PC-9 (cell line): ENCODE measurements around the gene PFDN6. TPM values are rescaled to one million over a fixed set of nuclear protein-coding genes. Genes with fewer than 3 reads are reported as not detected.
"Not testable (repeated sequence)": the region's sequence is repeated elsewhere in the genome, so short reads cannot be mapped to it uniquely, and the experiment has no call there.

Experiments used
- BruUV-seq: library from RNA; stranded (reverse); fragments of 400-500 nt; replicated peaks from 2 replicates; lab custom pipeline; 2021; lab: Mats Ljungman, UMichigan
- CTCF ChIA-PET: fragments of 300-600 bp; sonication (Branson Sonifier 250); formaldehyde crosslinking; loops from one replicate; lab custom pipeline; 2022; ENCODE audit warnings: antibody characterized with exemption; lab: Charles Lee
- POLR2A ChIA-PET: fragments of 300-600 bp; sonication (Branson Sonifier 250); formaldehyde crosslinking; loops from one replicate; lab custom pipeline; 2022; ENCODE audit warnings: antibody characterized with exemption; ENCODE audit not compliant: unreplicated experiment; lab: Charles Lee
- DNase-seq, 2 experiments: peaks; one replicate each; pipeline versions ENCODE4 v3.0.0 to v3.0.0-alpha.2; 2015 to 2022; ENCODE audit warnings: mixed read lengths in 1 of 2
- H2AFZ ChIP-seq: fragments of 200-600 bp; sonication (generic); 2 replicates; pipeline ENCODE4 v1.8.1; 2017; ENCODE audit warnings: antibody characterized with exemption
- H3F3A ChIP-seq: fragments of 200-600 bp; sonication (generic); 2 replicates; pipeline ENCODE4 v1.8.1; 2017; ENCODE audit warnings: antibody characterized with exemption, mild to moderate bottlenecking, low read depth; ENCODE audit not compliant: insufficient read depth
- H3K27ac ChIP-seq: fragments of 200-600 bp; sonication (generic); 2 replicates; pipeline ENCODE4 v1.6.1; 2016; ENCODE audit warnings: mixed run types
- H3K27me3 ChIP-seq: fragments of 200-600 bp; sonication (generic); 2 replicates; pipeline ENCODE4 v1.6.1; 2016; ENCODE audit warnings: low read depth, mixed run types; ENCODE audit not compliant: insufficient read depth
- H3K36me3 ChIP-seq: fragments of 200-600 bp; sonication (generic); 2 replicates; pipeline ENCODE4 v1.6.1; 2016; ENCODE audit warnings: low read depth, mixed run types
- H3K4me1 ChIP-seq: fragments of 200-600 bp; sonication (generic); replicated peaks from 2 replicates; pipeline ENCODE4 v1.6.1; 2016; ENCODE audit warnings: mixed run types; ENCODE audit not compliant: insufficient read depth
- H3K4me2 ChIP-seq: fragments of 200-600 bp; sonication (generic); 2 replicates; pipeline ENCODE4 v1.6.1; 2017; ENCODE audit warnings: mixed run types
- H3K4me3 ChIP-seq: fragments of 200-600 bp; sonication (generic); 2 replicates; pipeline ENCODE4 v1.6.1; 2016; ENCODE audit warnings: mixed run types
- H3K79me2 ChIP-seq: fragments of 200-600 bp; sonication (generic); 2 replicates; pipeline ENCODE4 v1.6.1; 2017; ENCODE audit warnings: low read depth, mixed run types
- H3K9me2 ChIP-seq: fragments of 200-600 bp; sonication (generic); 2 replicates; pipeline ENCODE4 v1.8.1; 2017; ENCODE audit warnings: mild to moderate bottlenecking; ENCODE audit not compliant: insufficient read depth
- H3K9me3 ChIP-seq: fragments of 200-600 bp; sonication (generic); 2 replicates; pipeline ENCODE4 v1.8.1; 2016; ENCODE audit warnings: low read depth; ENCODE audit not compliant: insufficient read depth
- H4K20me1 ChIP-seq: fragments of 200-600 bp; sonication (generic); 2 replicates; pipeline ENCODE4 v1.8.1; 2017; ENCODE audit not compliant: insufficient read depth
- CTCF ChIP-seq: fragments of 200-600 bp; sonication (generic); conservative IDR thresholded peaks from 2 replicates; pipeline ENCODE4 v1.6.1; 2017; ENCODE audit warnings: mixed run types, antibody characterized with exemption, mild to moderate bottlenecking, moderate library complexity
- EZH2 ChIP-seq: fragments of 200-600 bp; sonication (generic); IDR thresholded peaks from 2 replicates; pipeline ENCODE4 v1.8.0; 2017; ENCODE audit warnings: antibody characterized with exemption, low read depth
- intact Hi-C: fragments of 100-400 bp; cut with micrococcal nuclease; formaldehyde crosslinking; loops from one replicate; pipeline ENCODE4 v1.10.0; 2022; ENCODE audit not compliant: unreplicated experiment
- total RNA-seq: library from RNA; stranded (reverse); gene quantifications from 2 replicates; pipeline ENCODE4 v1.2.3, GENCODE V29; 2021

The PFDN6 gene
- total RNA-seq, 1 experiment from 2014 or later, result 57.2 TPM

- peaks cover 39% of the 10 kb centered on the region for H3K4me1 ChIP-seq
- H3K9me2 ChIP-seq, result no peaks in the 10 kb centered on the region
- H3K36me3 ChIP-seq, result peaks cover 44% of the 10 kb centered on the region
- H3K9me3 ChIP-seq, result no peaks in the 10 kb centered on the region
- intact Hi-C loops, result loop anchor here (10.0 kb wide), 1 partner anchor 69 kb away; the partner anchor contains the start of genes HSD17B8, RING1, RXRB and SLC39A7
- peak overlapping the region; percentile 96 for H3K4me2 ChIP-seq
- H4K20me1 ChIP-seq, result peaks cover 36% of the 10 kb centered on the region
- H3K79me2 ChIP-seq, result peaks cover 56% of the 10 kb centered on the region
- POLR2A ChIA-PET, result interaction anchor here (0.7 kb wide), 2 partner anchors 13 to 15 kb away, joined by 3 read pairs; partner anchors contain the start of gene PFDN6
- H3K4me3 ChIP-seq, result peak overlapping the region; percentile 70
- peak overlapping the region; percentile 79 for H3K27ac ChIP-seq
- CTCF ChIA-PET, result interaction anchor here (0.6 kb wide), 1 partner anchor 1273 kb away, joined by 6 read pairs; no protein-coding TSS in a partner anchor
- no peak overlapping the region for H2AFZ ChIP-seq
- TF ChIP-seq EZH2, result no peak
- TF ChIP-seq CTCF, result no peak
- no peaks in the 10 kb centered on the region for H3K27me3 ChIP-seq
- no TSS peak for BruUV-seq
- DNase-seq, result peak in 1 of 2 experiments; percentile 18
- H3F3A ChIP-seq, result peaks cover 70% of the 10 kb centered on the region
Observed at GRCh38 chr6:33273924-33274902, 15.2 kb upstream of the PFDN6 start.

GRCh38 chr6:33275795-33276580 lies 13.4 kb upstream of the PFDN6 start:
- H3K9me3 ChIP-seq, H3K9me2 ChIP-seq, POLR2A ChIA-PET, H2AFZ ChIP-seq, H3K27me3 ChIP-seq: not testable (repeated sequence)
- Histone ChIP-seq H4K20me1 (peaks cover 36% of the 10 kb centered on the region), H3K27ac (peak overlapping the region; percentile 79), H3K36me3 (peaks cover 44% of the 10 kb centered on the region), H3K79me2 (peaks cover 45% of the 10 kb centered on the region), H3K4me3 (peak overlapping the region; percentile 70; the same call in 1 of the 2 replicates), H3F3A (peaks cover 84% of the 10 kb centered on the region), H3K4me1 (peaks cover 37% of the 10 kb centered on the region), H3K4me2 (peak overlapping the region; percentile 96)
- intact Hi-C loops, result loop anchor here (2.0 to 10.0 kb wide), 2 partner anchors 23 to 71 kb away; partner anchors contain the start of genes HSD17B8, RGL2, RING1 and RXRB
- TSS peak; percentile 36 for BruUV-seq
- DNase-seq, result peak in 1 of 2 experiments; percentile 15
- CTCF ChIA-PET, result interaction anchor here (0.6 to 0.7 kb wide), 2 partner anchors 11 to 443 kb away, joined by 3 to 5 read pairs; no protein-coding TSS in a partner anchor

GRCh38 chr6:33276581-33276863 lies 12.9 kb upstream of the PFDN6 start:
- no peak for DNase-seq
- TF ChIP-seq CTCF, result no peak
- Histone ChIP-seq H3K4me3 (peak overlapping the region; percentile 70; the same call in 1 of the 2 replicates), H3F3A (peaks cover 89% of the 10 kb centered on the region), H3K4me1 (peaks cover 36% of the 10 kb centered on the region), H4K20me1 (peaks cover 36% of the 10 kb centered on the region), H3K9me3 (no peaks in the 10 kb centered on the region), H3K4me2 (peak overlapping the region; percentile 96), H3K27me3 (no peaks in the 10 kb centered on the region), H2AFZ (no peak overlapping the region), H3K27ac (peak overlapping the region; percentile 79), H3K79me2 (peaks cover 42% of the 10 kb centered on the region), H3K36me3 (peaks cover 44% of the 10 kb centered on the region), H3K9me2 (no peaks in the 10 kb centered on the region)
- ChIA-PET CTCF (interaction anchor here (0.6 kb wide), 1 partner anchor 443 kb away, joined by 3 read pairs; no protein-coding TSS in a partner anchor), POLR2A (no interaction called here)
- intact Hi-C loops, result loop anchor here (2.0 to 10.0 kb wide), 2 partner anchors 22 to 72 kb away; partner anchors contain the start of genes HSD17B8, RGL2, RING1 and RXRB
- BruUV-seq, result no TSS peak
